Neural cell (in vitro differentiated cells): Measurements from ENCODE around the gene HOXB7. TPM values are rescaled to one million over a fixed set of nuclear protein-coding genes. Genes with fewer than 3 reads are reported as not detected.

Source experiments
- H2AFZ ChIP-seq: fragments of 200-600, 300-800 bp; sonication (generic), shearing (Covaris generic); 2 replicates; pipeline ENCODE4 v1.6.0; 2014; ENCODE audit warnings: low read depth, mild to moderate bottlenecking, antibody characterized with exemption, low read length, moderate library complexity
- H3F3A ChIP-seq: fragments of 200-600 bp; shearing (Covaris generic); 2 replicates; pipeline ENCODE4 v1.6.1; 2016; ENCODE audit warnings: mild to moderate bottlenecking, moderate library complexity, mixed read lengths, antibody characterized with exemption, low read length; ENCODE audit not compliant: insufficient read depth, poor library complexity, severe bottlenecking
- H3K27ac ChIP-seq: fragments of 200-600, 300-800 bp; sonication (generic), shearing (Covaris generic); 2 replicates; pipeline ENCODE4 v1.5.1; 2014; ENCODE audit warnings: mild to moderate bottlenecking, low read length, moderate library complexity
- H3K27me3 ChIP-seq: fragments of 300-800, 200-600 bp; sonication (generic), shearing (Covaris generic); 2 replicates; pipeline ENCODE4 v1.6.0; 2014; ENCODE audit warnings: mild to moderate bottlenecking, low read depth, low read length, moderate library complexity; ENCODE audit not compliant: insufficient read depth
- H3K36me3 ChIP-seq: fragments of 300-800, 200-600 bp; sonication (generic), shearing (Covaris generic); 2 replicates; pipeline ENCODE4 v1.5.1; 2014; ENCODE audit warnings: mild to moderate bottlenecking, antibody characterized with exemption, low read length, moderate library complexity; ENCODE audit not compliant: insufficient read depth
- H3K4me2 ChIP-seq: fragments of 300-800, 200-600 bp; sonication (generic), shearing (Covaris generic); 2 replicates; pipeline ENCODE4 v1.6.0; 2014; ENCODE audit warnings: mild to moderate bottlenecking, low read length
- H3K4me3 ChIP-seq: fragments of 300-800, 200-600 bp; sonication (generic), shearing (Covaris generic); 2 replicates; pipeline ENCODE4 v1.5.1; 2014; ENCODE audit warnings: mild to moderate bottlenecking, low read length, moderate library complexity
- H3K79me2 ChIP-seq: fragments of 200-600 bp; shearing (Covaris generic); replicated peaks from 2 replicates; pipeline ENCODE4 v1.6.0; 2014; ENCODE audit warnings: mild to moderate bottlenecking, low read length, moderate library complexity; ENCODE audit not compliant: insufficient read depth
- H3K9ac ChIP-seq: fragments of 300-800, 200-600 bp; sonication (generic), shearing (Covaris generic); 2 replicates; pipeline ENCODE4 v1.6.1; 2016; ENCODE audit warnings: mild to moderate bottlenecking, low read length, mixed read lengths
- H3K9me2 ChIP-seq: fragments of 200-600 bp; shearing (Covaris generic); 2 replicates; pipeline ENCODE4 v1.6.1; 2016; ENCODE audit warnings: mild to moderate bottlenecking, low read length, mixed read lengths; ENCODE audit not compliant: insufficient read depth
- H3K9me3 ChIP-seq: fragments of 200-600, 300-800 bp; sonication (generic), shearing (Covaris generic); 2 replicates; pipeline ENCODE4 v1.6.1; 2016; ENCODE audit warnings: mild to moderate bottlenecking, mixed run types, low read length, moderate library complexity, mixed read lengths
- H4K20me1 ChIP-seq: fragments of 200-600 bp; shearing (Covaris generic); 2 replicates; pipeline ENCODE4 v1.6.1; 2016; ENCODE audit warnings: mild to moderate bottlenecking, mixed run types; ENCODE audit not compliant: insufficient read depth
- EP300 ChIP-seq: fragments of 450-650 bp; conservative IDR thresholded peaks from 2 replicates; pipeline ENCODE4 v1.6.1; 2014; ENCODE audit warnings: antibody characterized with exemption, mild to moderate bottlenecking, moderate library complexity; ENCODE audit not compliant: poor library complexity, severe bottlenecking
- EZH2 ChIP-seq: fragments of 200-600, 300-800 bp; shearing (Covaris generic), sonication (generic); IDR thresholded peaks from 2 replicates; pipeline ENCODE4 v1.6.1; 2014; ENCODE audit warnings: antibody characterized with exemption, low read length, borderline replicate concordance, mild to moderate bottlenecking; ENCODE audit not compliant: insufficient read depth, poor library complexity, severe bottlenecking
- MXI1 ChIP-seq: fragments of 450-650 bp; conservative IDR thresholded peaks from 2 replicates; pipeline ENCODE4 v1.6.1; 2014; ENCODE audit warnings: antibody characterized with exemption, mild to moderate bottlenecking; ENCODE audit not compliant: poor library complexity, severe bottlenecking
- POLR2AphosphoS5 ChIP-seq: IDR thresholded peaks from 2 replicates; pipeline ENCODE4 v1.6.1; 2012
- RAD21 ChIP-seq: fragments of 450-650 bp; conservative IDR thresholded peaks from 2 replicates; pipeline ENCODE4 v1.6.1; 2014; ENCODE audit warnings: antibody characterized with exemption, mild to moderate bottlenecking, moderate library complexity
- REST ChIP-seq: IDR thresholded peaks from 2 replicates; pipeline ENCODE4 v1.6.1; 2012; ENCODE audit warnings: borderline replicate concordance
- SMC3 ChIP-seq: fragments of 450-650 bp; conservative IDR thresholded peaks from 2 replicates; pipeline ENCODE4 v1.6.1; 2014; ENCODE audit warnings: antibody characterized with exemption, mild to moderate bottlenecking, moderate library complexity; ENCODE audit not compliant: poor library complexity
- TAF1 ChIP-seq: IDR thresholded peaks from 2 replicates; pipeline ENCODE4 v1.6.1; 2012; ENCODE audit warnings: low read depth
- polyA plus RNA-seq: library from polyadenylated mRNA; depleted of rRNA; stranded (reverse); fragments of >200 nt; gene quantifications from 2 replicates; pipeline ENCODE4 v1.2.3, GENCODE V29; 2014
- TF ChIP-seq, protein P1 (sequence below): fragments of 450-650 bp; IDR thresholded peaks from 2 replicates; pipeline ENCODE4 v1.5.1; 2014; ENCODE audit warnings: antibody characterized with exemption, mild to moderate bottlenecking, moderate library complexity; ENCODE audit not compliant: poor library complexity, severe bottlenecking

The HOXB7 gene
- polyA plus RNA-seq, 1 donor from 2014 or later: not detected

DNA sequence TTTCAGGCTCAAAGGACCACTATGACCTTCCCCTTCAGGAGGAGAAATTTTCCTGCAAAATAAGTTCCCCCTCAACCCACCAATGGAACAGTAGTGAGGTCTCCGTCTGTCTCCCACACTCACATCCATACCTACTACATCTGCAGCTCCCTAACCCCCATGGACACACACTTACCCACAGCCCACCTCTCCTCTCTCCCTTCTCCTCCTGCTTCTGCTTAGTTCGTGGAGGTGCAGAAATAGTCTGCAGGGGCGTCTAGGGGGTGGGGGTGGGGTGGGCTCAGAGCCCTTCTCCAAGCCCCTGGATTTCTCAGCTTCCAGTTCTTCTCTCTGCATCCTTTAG is 41.6 kb downstream of the HOXB7 start:
- Histone ChIP-seq H3K36me3 (no peaks in the 10 kb centered on the region), H3K9me2 (no peaks in the 10 kb centered on the region), H3F3A (no peaks in the 10 kb centered on the region), H3K79me2 (no peaks in the 10 kb centered on the region), H4K20me1 (no peaks in the 10 kb centered on the region), H2AFZ (no peak overlapping the region), H3K4me2 (no peak overlapping the region), H3K27me3 (peaks cover 100% of the 10 kb centered on the region), H3K27ac (no peak overlapping the region), H3K4me3 (no peak overlapping the region), H3K9me3 (no peaks in the 10 kb centered on the region), H3K9ac (no peak overlapping the region)
- no peak for TF ChIP-seq POLR2AphosphoS5
- no peak for TF ChIP-seq EZH2
- no peak for TF ChIP-seq REST
- TF ChIP-seq RAD21: no peak
- TF ChIP-seq, protein P1, sequence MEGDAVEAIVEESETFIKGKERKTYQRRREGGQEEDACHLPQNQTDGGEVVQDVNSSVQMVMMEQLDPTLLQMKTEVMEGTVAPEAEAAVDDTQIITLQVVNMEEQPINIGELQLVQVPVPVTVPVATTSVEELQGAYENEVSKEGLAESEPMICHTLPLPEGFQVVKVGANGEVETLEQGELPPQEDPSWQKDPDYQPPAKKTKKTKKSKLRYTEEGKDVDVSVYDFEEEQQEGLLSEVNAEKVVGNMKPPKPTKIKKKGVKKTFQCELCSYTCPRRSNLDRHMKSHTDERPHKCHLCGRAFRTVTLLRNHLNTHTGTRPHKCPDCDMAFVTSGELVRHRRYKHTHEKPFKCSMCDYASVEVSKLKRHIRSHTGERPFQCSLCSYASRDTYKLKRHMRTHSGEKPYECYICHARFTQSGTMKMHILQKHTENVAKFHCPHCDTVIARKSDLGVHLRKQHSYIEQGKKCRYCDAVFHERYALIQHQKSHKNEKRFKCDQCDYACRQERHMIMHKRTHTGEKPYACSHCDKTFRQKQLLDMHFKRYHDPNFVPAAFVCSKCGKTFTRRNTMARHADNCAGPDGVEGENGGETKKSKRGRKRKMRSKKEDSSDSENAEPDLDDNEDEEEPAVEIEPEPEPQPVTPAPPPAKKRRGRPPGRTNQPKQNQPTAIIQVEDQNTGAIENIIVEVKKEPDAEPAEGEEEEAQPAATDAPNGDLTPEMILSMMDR: no peak
- no peak for TF ChIP-seq SMC3
- no peak for TF ChIP-seq TAF1
- TF ChIP-seq MXI1: no peak

GRCh38 chr17:48568499-48569239 is 42.1 kb downstream of the HOXB7 start:
- Histone ChIP-seq H3K27me3 (peaks cover 99% of the 10 kb centered on the region), H2AFZ (no peak overlapping the region), H4K20me1 (no peaks in the 10 kb centered on the region), H3K9me3 (no peaks in the 10 kb centered on the region), H3F3A (no peaks in the 10 kb centered on the region), H3K9ac (no peak overlapping the region), H3K4me2 (no peak overlapping the region), H3K27ac (no peak overlapping the region), H3K9me2 (no peaks in the 10 kb centered on the region), H3K36me3 (no peaks in the 10 kb centered on the region), H3K4me3 (no peak overlapping the region), H3K79me2 (no peaks in the 10 kb centered on the region)
- TF ChIP-seq EZH2: no peak
- TF ChIP-seq RAD21: no peak
- TF ChIP-seq MXI1: no peak
- TF ChIP-seq, protein P1: no peak
- TF ChIP-seq TAF1: no peak
- no peak for TF ChIP-seq EP300
- no peak for TF ChIP-seq POLR2AphosphoS5
- TF ChIP-seq SMC3: no peak
- TF ChIP-seq REST: no peak
